Activated naive CD4-positive, alpha-beta T cell treated with anti-CD3 and anti-CD28 coated beads for 36 hours (primary cell): ENCODE data around the gene NRAS. TPM values are rescaled to one million over a fixed set of nuclear protein-coding genes. Genes with fewer than 3 reads are reported as not detected.
A peak's percentile ranks its signal among the peaks of the same experiment; 100 is the strongest.

Experiments
- CTCF ChIA-PET: fragments of 350-600 bp; sonication (Branson Sonifier 250); formaldehyde crosslinking; loops from one replicate; lab custom pipeline; 2021; ENCODE audit warnings: antibody characterized with exemption; lab: Charles Lee
- DNase-seq: peaks from one replicate; pipeline ENCODE4 v3.0.0-alpha.2; 2020
- H3K27ac Mint-ChIP-seq: one replicate; pipeline ENCODE4 v1.8.0; 2021; ENCODE audit warnings: mild to moderate bottlenecking, mixed read lengths
- H3K27me3 Mint-ChIP-seq: one replicate; pipeline ENCODE4 v1.8.0; 2021; ENCODE audit warnings: low read depth, mixed read lengths
- H3K36me3 Mint-ChIP-seq: one replicate; pipeline ENCODE4 v1.8.0; 2021; ENCODE audit warnings: low read depth, mixed read lengths
- H3K4me1 Mint-ChIP-seq: one replicate; pipeline ENCODE4 v1.8.0; 2021; ENCODE audit warnings: low read depth, mixed read lengths
- H3K4me3 Mint-ChIP-seq: one replicate; pipeline ENCODE4 v1.8.0; 2021; ENCODE audit warnings: mild to moderate bottlenecking, moderate library complexity, mixed read lengths
- H3K9me3 Mint-ChIP-seq: one replicate; pipeline ENCODE4 v1.8.0; 2021; ENCODE audit warnings: mixed read lengths
- intact Hi-C: fragments of 100-400 bp; cut with micrococcal nuclease; formaldehyde crosslinking; loops from one replicate; pipeline ENCODE4 v1.15.1; 2023
- total RNA-seq, 2 experiments: library from RNA; stranded (reverse); gene quantifications; one replicate each; pipeline ENCODE4 v1.2.3, GENCODE V29; 2021

NRAS gene
- total RNA-seq, 2 experiments from 2014 or later: 42.1 to 43.9 TPM

- Mint-ChIP-seq H3K27ac (no peak overlapping the region), H3K4me1 (peaks cover 86% of the 10 kb centered on the region), H3K4me3 (no peak overlapping the region), H3K27me3 (no peaks in the 10 kb centered on the region), H3K9me3 (no peaks in the 10 kb centered on the region), H3K36me3 (peaks cover 28% of the 10 kb centered on the region)
- no peak for DNase-seq
- CTCF ChIA-PET: interaction anchor here (0.8 kb wide), 1 partner anchor 170 kb away, joined by 3 read pairs; no protein-coding TSS in a partner anchor
- intact Hi-C loops: loop anchor here (5.0 kb wide), 1 partner anchor 32 kb away; the partner anchor contains the start of gene SIKE1
Measured at GRCh38 chr1:114749835-114750234, 33.3 kb upstream of the NRAS start.

- Mint-ChIP-seq H3K9me3 (no peaks in the 10 kb centered on the region), H3K4me3 (no peak overlapping the region), H3K27ac (no peak overlapping the region), H3K4me1 (peaks cover 77% of the 10 kb centered on the region), H3K27me3 (no peaks in the 10 kb centered on the region), H3K36me3 (peaks cover 43% of the 10 kb centered on the region)
- DNase-seq: peak; percentile 64
- intact Hi-C loops: loop anchor here (1.0 to 5.0 kb wide), 4 partner anchors 11 to 36 kb away; partner anchors contain the start of genes CSDE1, NRAS and SIKE1
- CTCF ChIA-PET: no interaction called here
Measured at GRCh38 chr1:114746450-114747121, 30.0 kb upstream of the NRAS start.

GRCh38 chr1:114745291-114745690 is 28.7 kb upstream of the NRAS start:
- Mint-ChIP-seq H3K27ac (no peak overlapping the region), H3K27me3 (no peaks in the 10 kb centered on the region), H3K4me1 (peaks cover 74% of the 10 kb centered on the region), H3K36me3 (peaks cover 45% of the 10 kb centered on the region), H3K9me3 (no peaks in the 10 kb centered on the region), H3K4me3 (no peak overlapping the region)
- intact Hi-C loops: loop anchor here (5.0 kb wide), 1 partner anchor 37 kb away; the partner anchor contains the start of gene SIKE1
- peak; percentile 14 for DNase-seq
- CTCF ChIA-PET: no interaction called here

GRCh38 chr1:114741963-114742746 is 25.6 kb upstream of the NRAS start:
- Mint-ChIP-seq H3K4me3 (no peak overlapping the region), H3K36me3 (peaks cover 39% of the 10 kb centered on the region), H3K27me3 (no peaks in the 10 kb centered on the region), H3K9me3 (no peaks in the 10 kb centered on the region), H3K4me1 (peaks cover 53% of the 10 kb centered on the region), H3K27ac (no peak overlapping the region)
- intact Hi-C loops: no loop called here
- CTCF ChIA-PET: no interaction called here
- no peak for DNase-seq

GRCh38 chr1:114740331-114740730 is 23.8 kb upstream of the NRAS start:
- CTCF ChIA-PET: no interaction called here
- Mint-ChIP-seq H3K4me3 (no peak overlapping the region), H3K36me3 (peaks cover 50% of the 10 kb centered on the region), H3K27me3 (no peaks in the 10 kb centered on the region), H3K4me1 (peaks cover 34% of the 10 kb centered on the region), H3K9me3 (no peaks in the 10 kb centered on the region), H3K27ac (peak overlapping the region; percentile 53)
- intact Hi-C loops: no loop called here
- DNase-seq: no peak

- Mint-ChIP-seq H3K36me3 (peaks cover 52% of the 10 kb centered on the region), H3K27ac (no peak overlapping the region)
Measured at GRCh38 chr1:114737314-114737849, 20.8 kb upstream of the NRAS start.

GRCh38 chr1:114735479-114735878 is 18.9 kb upstream of the NRAS start:
- CTCF ChIA-PET: no interaction called here
- Mint-ChIP-seq H3K27ac (no peak overlapping the region), H3K9me3 (no peaks in the 10 kb centered on the region), H3K36me3 (peaks cover 57% of the 10 kb centered on the region), H3K4me3 (no peak overlapping the region), H3K4me1 (peaks cover 9% of the 10 kb centered on the region), H3K27me3 (no peaks in the 10 kb centered on the region)
- no peak for DNase-seq
- intact Hi-C loops: no loop called here

More at GRCh38 chr1:114737314-114737849, 20.8 kb upstream of the NRAS start:
- CTCF ChIA-PET: interaction anchor here (0.9 kb wide), 1 partner anchor 14 kb away, joined by 3 read pairs; no protein-coding TSS in a partner anchor
- Mint-ChIP-seq H3K4me3 (no peak overlapping the region), H3K9me3 (no peaks in the 10 kb centered on the region), H3K27me3 (no peaks in the 10 kb centered on the region), H3K4me1 (peaks cover 15% of the 10 kb centered on the region)
- no peak for DNase-seq
- intact Hi-C loops: no loop called here

- Mint-ChIP-seq H3K4me3 (no peak overlapping the region), H3K36me3 (peaks cover 57% of the 10 kb centered on the region), H3K9me3 (no peaks in the 10 kb centered on the region), H3K4me1 (peaks cover 8% of the 10 kb centered on the region), H3K27me3 (no peaks in the 10 kb centered on the region), H3K27ac (no peak overlapping the region)
- intact Hi-C loops: loop anchor here (2.0 kb wide), 1 partner anchor 17 kb away; no protein-coding TSS in a partner anchor
- CTCF ChIA-PET: no interaction called here
- no peak for DNase-seq
Measured at GRCh38 chr1:114729782-114730181, 13.2 kb upstream of the NRAS start.

- H3K4me1 Mint-ChIP-seq: peaks cover 9% of the 10 kb centered on the region
- H3K27me3 Mint-ChIP-seq: no peaks in the 10 kb centered on the region
- no peaks in the 10 kb centered on the region for H3K9me3 Mint-ChIP-seq
- no peak overlapping the region for H3K4me3 Mint-ChIP-seq
- H3K27ac Mint-ChIP-seq: peak overlapping the region; percentile 44
- CTCF ChIA-PET: interaction anchor here (0.7 kb wide), 2 partner anchors 104 to 446 kb away, joined by 3 read pairs; no protein-coding TSS in a partner anchor
- peaks cover 53% of the 10 kb centered on the region for H3K36me3 Mint-ChIP-seq
- intact Hi-C loops: no loop called here
- DNase-seq: no peak
Measured at GRCh38 chr1:114728553-114728952, 12.0 kb upstream of the NRAS start.

GRCh38 chr1:114725230-114725629 is 8.7 kb upstream of the NRAS start:
- intact Hi-C loops: no loop called here

GRCh38 chr1:114723915-114724314 is 7.3 kb upstream of the NRAS start:
- CTCF ChIA-PET: no interaction called here

More at GRCh38 chr1:114725230-114725629, 8.7 kb upstream of the NRAS start:
- Mint-ChIP-seq H3K9me3 (no peaks in the 10 kb centered on the region), H3K4me1 (peaks cover 2% of the 10 kb centered on the region), H3K27me3 (no peaks in the 10 kb centered on the region), H3K4me3 (no peak overlapping the region), H3K27ac (no peak overlapping the region), H3K36me3 (peaks cover 54% of the 10 kb centered on the region)
- CTCF ChIA-PET: no interaction called here
- no peak for DNase-seq

GRCh38 chr1:114723457-114723856 is 6.9 kb upstream of the NRAS start:
- CTCF ChIA-PET: no interaction called here
- Mint-ChIP-seq H3K36me3 (peaks cover 56% of the 10 kb centered on the region), H3K27ac (peak overlapping the region; percentile 21), H3K9me3 (no peaks in the 10 kb centered on the region), H3K4me3 (no peak overlapping the region), H3K27me3 (no peaks in the 10 kb centered on the region), H3K4me1 (peaks cover 16% of the 10 kb centered on the region)
- intact Hi-C loops: no loop called here
- DNase-seq: no peak

More at GRCh38 chr1:114723915-114724314, 7.3 kb upstream of the NRAS start:
- H3K4me3 Mint-ChIP-seq: no peak overlapping the region
- DNase-seq: no peak
- intact Hi-C loops: loop anchor here (1.0 kb wide), 1 partner anchor 19 kb away; no protein-coding TSS in a partner anchor
- no peaks in the 10 kb centered on the region for H3K9me3 Mint-ChIP-seq
- H3K27ac Mint-ChIP-seq: peak overlapping the region; percentile 21
- H3K27me3 Mint-ChIP-seq: no peaks in the 10 kb centered on the region
- H3K36me3 Mint-ChIP-seq: peaks cover 56% of the 10 kb centered on the region
- H3K4me1 Mint-ChIP-seq: peaks cover 14% of the 10 kb centered on the region
